HG02973 (cell line): ENCODE measurements around the gene PHF2.

Experiments used
- ATAC-seq: cut with Tn5 transposase; IDR thresholded peaks from one replicate; pipeline ENCODE4 v1.9.1; 2021; ENCODE audit warnings: moderate library complexity; ENCODE audit not compliant: unreplicated experiment

PHF2 gene

DNA sequence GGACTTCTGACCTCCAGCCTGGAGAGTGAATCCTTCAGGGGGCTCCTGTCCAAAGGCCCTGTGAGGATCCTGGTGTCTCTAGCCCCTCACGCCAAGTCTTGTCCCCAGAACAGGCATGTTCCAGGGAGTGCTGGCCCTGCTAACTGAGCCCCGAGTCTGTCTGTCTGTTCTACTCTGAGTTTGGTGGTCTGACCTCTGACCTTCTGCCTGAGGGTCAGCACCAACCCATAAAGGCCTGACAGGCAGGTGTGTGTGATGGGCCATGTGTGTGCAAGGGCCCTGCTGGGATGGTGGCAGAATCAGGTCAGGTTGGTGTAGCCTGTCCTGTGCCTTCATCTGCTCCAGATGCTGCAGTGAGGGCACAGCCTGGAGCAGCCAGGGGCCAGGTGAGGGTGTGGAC is 46.3 kb downstream of the PHF2 start:
- ATAC-seq = no peak

DNA sequence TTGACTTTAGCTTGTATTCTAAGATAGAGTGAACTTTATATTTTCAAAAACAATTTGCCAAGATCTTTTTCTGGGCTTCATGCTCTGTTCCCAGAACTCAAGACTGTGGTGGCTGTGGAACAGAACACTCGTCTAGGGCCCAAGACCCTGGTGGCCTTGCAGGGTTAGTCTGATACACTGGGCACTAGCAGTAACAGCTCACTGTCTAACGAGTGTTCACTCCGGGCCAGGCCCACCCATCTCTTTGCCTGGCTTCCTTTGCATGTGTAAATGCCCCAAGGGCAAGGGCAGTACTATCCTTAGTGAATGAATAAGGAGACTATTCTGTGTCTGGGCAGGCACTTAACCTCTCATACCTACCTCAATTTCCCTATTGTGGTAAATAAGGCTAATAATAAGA is 47.4 kb downstream of the PHF2 start:
- no peak for ATAC-seq

- ATAC-seq = no peak
Observed at GRCh38 chr9:93624431-93624834, 48.0 kb downstream of the PHF2 start.

- no peak for ATAC-seq
Observed at GRCh38 chr9:93624977-93625376, 48.6 kb downstream of the PHF2 start.

DNA sequence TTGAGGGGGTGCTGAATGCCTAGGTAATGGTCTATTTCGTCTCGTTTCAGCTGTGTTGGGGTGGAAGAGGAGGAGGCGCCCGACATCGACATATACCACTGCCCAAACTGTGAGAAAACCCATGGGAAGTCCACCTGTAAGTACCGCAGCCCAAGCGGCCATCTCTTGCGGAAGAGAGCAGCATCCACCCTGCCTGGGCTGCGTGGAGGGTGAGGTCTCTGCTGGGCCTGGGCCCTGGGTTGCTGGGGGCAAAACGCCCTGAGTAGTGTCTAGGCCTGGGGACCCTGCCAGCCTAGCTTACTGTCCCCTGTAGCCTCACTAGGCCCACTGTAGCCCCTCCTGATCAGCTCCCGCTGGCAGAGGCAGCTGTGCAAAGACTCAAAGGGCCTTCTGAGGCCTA is 53.5 kb downstream of the PHF2 start:
- no peak for ATAC-seq

GRCh38 chr9:93630806-93631411 is 54.5 kb downstream of the PHF2 start:
- ATAC-seq = no peak

DNA sequence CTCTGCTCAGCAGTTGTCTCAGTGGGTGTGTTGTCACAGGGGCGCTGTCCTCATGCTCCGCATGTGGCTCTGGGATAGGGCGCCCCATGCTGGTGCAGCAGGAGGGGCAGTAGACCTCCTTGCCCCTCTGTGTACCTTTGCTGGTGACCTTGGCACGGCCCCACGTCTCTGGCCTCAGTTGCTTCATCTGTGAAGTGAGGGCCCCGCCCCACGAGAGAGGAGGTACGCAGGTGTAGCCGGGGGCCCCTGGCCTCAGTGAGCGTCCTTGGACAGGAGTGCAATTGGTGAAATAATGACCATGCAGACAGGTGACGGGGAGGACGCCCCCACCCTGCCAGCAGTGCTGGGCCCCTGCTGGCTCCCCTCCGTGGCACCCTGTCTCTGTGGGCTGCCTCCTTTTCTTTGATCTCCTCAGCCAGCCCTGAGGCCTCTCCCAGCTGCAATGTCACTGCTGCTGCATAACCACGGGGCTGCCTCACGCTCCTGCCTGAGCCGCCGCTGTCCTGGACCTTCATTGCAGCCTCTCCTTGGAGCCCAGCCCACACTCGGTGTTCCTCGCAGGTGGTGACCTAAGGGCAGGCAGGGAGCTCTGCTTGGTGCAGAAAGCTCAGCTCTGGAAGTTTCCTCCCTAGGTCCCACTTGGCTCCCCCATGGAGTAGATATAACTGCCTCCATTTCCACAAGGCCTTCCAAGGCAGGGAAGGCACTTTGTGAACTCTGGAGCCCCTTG is 57.3 kb downstream of the PHF2 start:
- ATAC-seq = no peak

GRCh38 chr9:93634311-93635185 is 58.2 kb downstream of the PHF2 start:
- no peak for ATAC-seq

DNA sequence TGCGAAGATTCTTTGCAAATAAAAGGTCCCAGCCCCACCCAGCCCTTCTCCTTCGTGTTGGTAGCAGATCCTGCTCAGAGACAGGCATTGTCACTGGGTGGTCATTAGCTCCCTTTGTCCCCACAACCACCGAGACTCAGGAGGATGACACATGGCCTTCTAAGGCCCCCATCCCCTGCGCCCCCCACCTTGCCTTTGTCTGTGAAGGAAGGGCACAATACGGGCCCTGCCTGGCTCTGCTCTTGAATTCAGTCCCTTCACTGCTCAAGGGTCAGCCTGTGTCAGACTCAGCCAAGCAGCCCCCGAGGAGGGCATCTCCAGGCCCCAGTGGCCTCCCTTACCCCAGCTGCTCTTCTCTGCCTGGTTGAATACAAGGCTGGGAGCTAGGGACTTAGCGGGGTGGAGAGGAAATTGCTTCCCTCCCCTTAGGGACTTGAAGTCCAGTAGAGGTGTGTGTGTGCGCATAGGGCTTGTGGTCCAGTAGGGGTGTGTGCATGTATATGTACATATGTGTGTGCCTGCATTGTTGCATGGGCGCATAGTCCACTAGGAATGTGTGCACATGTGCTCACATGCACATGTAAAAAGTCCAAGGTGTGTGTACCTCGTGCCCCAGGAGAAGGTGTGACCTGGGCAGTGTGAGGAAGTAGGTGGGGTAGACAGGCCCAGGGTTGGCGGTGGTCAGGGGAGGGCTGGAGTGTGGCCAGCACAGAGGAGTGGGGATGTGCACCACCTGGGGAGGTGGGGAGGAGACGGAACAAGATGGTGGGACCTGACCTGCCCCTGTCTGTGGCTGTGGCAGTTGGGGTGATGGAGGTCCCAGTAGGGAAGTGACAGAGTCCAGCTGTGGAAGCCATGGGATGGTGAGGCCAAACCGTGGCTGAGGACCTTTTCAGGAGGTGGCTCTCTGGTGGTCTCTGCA is 59.1 kb downstream of the PHF2 start:
- ATAC-seq = no peak

- no peak for ATAC-seq
Observed at GRCh38 chr9:93636172-93636661, 59.8 kb downstream of the PHF2 start.

DNA sequence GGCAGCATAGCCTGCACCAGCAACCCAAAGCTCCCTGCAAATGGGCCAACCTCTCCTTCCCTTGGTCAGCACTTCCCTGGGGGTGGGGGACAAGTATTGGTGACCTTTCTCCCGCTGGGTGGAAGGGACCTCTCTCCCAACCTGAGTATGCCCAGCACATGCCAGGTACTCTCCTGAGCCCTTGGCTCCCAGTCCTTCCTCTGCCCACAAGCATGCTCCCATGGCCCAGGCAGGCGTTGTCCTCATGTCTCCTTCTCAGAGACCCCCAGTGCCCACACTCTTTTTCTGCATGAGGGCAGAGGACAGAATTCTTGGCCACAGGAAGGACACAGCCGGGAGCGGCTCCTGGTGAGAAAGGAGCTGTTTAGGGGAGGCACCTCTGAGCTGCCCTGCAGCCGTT is 60.3 kb downstream of the PHF2 start:
- ATAC-seq = no peak

DNA sequence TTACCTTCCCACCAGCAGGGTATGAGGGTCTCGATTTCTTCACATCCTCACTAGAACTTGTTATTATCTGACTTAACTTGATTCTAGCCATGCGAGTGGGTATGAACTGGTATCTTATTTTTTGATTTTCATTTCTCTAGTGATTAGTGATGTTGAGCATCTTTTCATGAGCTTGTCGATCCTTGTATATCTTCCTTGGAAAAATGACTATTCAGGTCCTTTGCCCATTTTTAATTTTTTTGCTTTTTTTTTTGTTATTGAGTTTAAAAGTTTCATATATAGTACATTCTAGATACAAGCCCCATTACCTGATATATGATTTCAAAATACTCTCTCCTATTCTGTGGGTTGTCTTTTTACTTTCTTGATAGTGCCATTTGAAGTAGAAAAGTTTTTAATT is 61.5 kb downstream of the PHF2 start:
- ATAC-seq = no peak

DNA sequence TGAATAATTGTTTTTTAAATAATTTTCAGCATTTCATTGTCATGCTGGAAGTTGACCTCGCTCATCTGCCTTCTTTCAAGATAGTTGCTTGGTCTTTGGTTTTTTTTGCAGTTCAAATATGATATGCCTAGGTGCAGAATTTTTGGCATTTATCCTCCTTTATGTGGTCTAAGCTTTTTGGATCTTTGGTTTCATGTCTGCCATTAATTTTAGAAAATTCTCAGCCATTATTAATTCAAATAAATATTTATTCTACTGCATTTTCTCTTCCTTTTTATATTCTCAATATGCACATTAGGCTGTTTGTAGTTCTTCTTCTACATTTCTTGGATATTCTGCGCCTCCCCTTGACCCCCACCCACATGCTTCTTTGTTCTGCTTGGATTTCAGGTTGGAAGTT is 63.6 kb downstream of the PHF2 start:
- ATAC-seq = no peak

DNA sequence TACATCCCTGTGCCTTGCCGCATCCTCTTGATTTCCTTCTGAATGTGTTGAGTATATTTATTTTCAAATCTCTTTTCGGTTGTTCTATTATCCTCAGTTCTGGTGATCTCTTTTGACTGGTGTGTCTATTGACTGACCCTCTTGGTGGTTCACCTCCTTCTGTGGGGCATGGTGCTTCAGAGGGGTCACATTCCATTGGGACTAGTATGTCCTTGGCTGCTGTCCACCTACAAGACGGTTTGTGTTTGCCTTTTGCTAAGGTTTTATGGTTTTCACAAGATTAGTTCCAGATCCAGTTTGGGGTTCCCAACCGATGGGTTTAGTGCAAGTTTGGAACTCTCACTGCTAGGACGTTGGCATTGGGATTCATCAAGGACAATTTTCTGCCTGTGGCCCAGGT is 66.6 kb downstream of the PHF2 start:
- ATAC-seq = no peak

- ATAC-seq = no peak
Observed at GRCh38 chr9:93644397-93645088, 68.2 kb downstream of the PHF2 start.

GRCh38 chr9:93645149-93645889 is 68.9 kb downstream of the PHF2 start:
- ATAC-seq = no peak

DNA sequence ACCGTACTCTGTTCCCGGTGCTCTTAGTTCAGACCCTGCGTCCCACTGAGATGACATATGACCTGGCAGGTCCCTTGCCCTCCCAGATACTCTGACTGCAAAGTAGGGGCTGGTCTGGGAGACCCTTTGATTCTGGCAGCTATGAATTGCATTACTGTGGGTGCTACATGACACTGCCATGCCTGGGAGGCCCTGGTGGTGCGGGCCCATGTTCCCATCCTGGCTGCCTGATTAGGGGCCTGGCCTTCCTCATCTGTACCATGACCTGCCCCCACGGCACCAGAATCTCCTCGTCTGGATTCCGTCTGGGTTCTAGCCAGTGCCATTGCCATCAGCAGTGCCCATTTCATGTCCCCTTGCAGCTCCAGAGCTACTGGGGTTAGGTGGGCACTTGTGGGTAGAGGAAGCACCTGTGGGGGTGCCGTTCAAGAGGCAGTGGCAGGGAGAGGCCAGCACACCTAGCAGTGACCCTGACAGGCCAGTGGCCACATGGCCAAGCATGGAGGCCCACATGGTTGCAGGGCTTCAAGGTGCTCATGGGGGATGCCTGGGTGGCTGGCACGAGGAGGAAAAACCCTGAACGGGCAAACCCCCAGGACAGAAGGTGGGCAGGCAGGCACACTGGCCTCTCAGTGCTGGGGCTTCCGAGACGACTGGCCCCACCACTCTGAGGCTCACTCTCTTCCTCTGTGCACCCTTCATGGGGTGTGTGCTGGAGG is 69.7 kb downstream of the PHF2 start:
- no peak for ATAC-seq

- no peak for ATAC-seq
Observed at GRCh38 chr9:93646640-93647178, 70.3 kb downstream of the PHF2 start.
